Measurements from ENCODE around the gene TAF6. TPM values are rescaled to one million over a fixed set of nuclear protein-coding genes. Genes with fewer than 3 reads are reported as not detected.

TAF6 gene
- total and polyA plus RNA-seq, 9 of the 15 experiments (the other 6 are each of a cell fraction or from before 2014, with no cell fraction given) = 0.78 to 78.7 (median 21.3) TPM

DNA sequence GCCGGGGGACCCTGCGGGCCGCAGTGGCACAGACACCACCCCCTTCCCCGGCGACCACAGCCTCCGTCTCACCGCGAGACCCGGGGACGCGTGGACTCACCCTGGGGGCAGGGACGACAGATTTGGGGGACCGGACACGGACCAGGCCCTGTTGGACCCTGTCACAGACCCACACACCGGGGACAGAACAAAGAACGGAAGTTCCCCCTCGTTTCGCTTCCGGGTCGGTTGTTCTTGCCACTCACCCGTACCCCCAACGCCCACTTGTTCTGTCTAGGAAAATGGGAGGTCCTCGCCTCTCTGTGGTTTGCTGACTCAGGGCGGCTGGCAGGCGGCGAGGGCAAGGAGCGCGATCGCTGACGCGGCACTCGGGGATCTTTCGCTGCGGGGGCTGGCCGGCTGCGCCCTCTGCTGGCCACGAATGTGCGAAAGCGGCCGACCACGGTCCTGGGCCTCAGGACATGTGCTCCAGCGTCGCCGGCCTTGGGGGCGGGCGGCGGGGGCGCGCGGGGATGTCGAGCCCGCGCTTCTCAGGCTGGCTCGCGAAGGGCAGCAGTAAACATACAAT lies 37.5 kb downstream of the TAF6 start, which contains the start of gene ZNF3:
Gene ZNF3 (minus strand): TSS at position 189 of the 568 bp plus-strand sequence. CDS start 4,366 bp downstream, outside the sequence.
- Histone ChIP-seq H3K9ac (ENCODE audit: insufficient read depth in 1 of 2, low read depth in 2 of 2, low read length in 2 of 2) (peak within 1 kb of the TSS; percentile 92 to 98), H3K9me3 (replicated peaks; ENCODE audit: control insufficient read depth, insufficient read depth, low read depth, low read length) (peaks cover 4% of the 10 kb centered on the region; the same call in 1 of the 2 replicates), H3K4me3 (peak within 1 kb of the TSS; percentile 67), H4K20me1 (replicated peaks; ENCODE audit: control insufficient read depth, insufficient read depth, low read length) (no peaks in the 10 kb centered on the region), H3K27me3 (ENCODE audit: control insufficient read depth in 2 of 2, insufficient read depth in 2 of 2, low read length in 2 of 2) (no peaks in the 10 kb centered on the region), H3K27ac (ENCODE audit: extremely low read depth, low read depth, low read length) (peak within 1 kb of the TSS; percentile 90), H3K4me1 (replicated peaks in 1 of 2; ENCODE audit: control insufficient read depth in 2 of 2, insufficient read depth in 2 of 2, low read length in 2 of 2) (peaks cover 10 to 26% of the 10 kb centered on the region in 2 experiments; a peak in 4 of 5 replicates), H3K36me3 (ENCODE audit: control insufficient read depth, insufficient read depth, low read length) (peaks cover 34% of the 10 kb centered on the region), H3K79me2 (ENCODE audit: control insufficient read depth, insufficient read depth, low read length) (peaks cover 47% of the 10 kb centered on the region), H2AFZ (ENCODE audit: low read depth, low read length) (peak within 1 kb of the TSS; percentile 96), H3K9me1 (ENCODE audit: control insufficient read depth, insufficient read depth, low read length) (peaks cover 4% of the 10 kb centered on the region), H3K4me2 (ENCODE audit: insufficient read depth, low read length) (peak within 1 kb of the TSS; percentile 99)
- FAIRE-seq (peak; percentile 94), ATAC-seq (peak; percentile 92), DNase-seq (ENCODE audit: extremely low read depth in 1 of 4, low spot score in 3 of 4) (peak; percentile 92 to 100 (median 95))
- intact Hi-C loops (cut with micrococcal nuclease) = loop anchor here (1.0 to 5.0 kb wide), 8 partner anchors 20 to 168 kb away; partner anchors contain the start of genes AP4M1, CNPY4, MBLAC1 and MCM7
- BruUV-seq (replicated peaks) = no TSS peak
- WGBS (ENCODE audit: insufficient coverage, low coverage, missing lambda C conversion rate) = under 1% methylated on average over 51 of the region's 55 CpGs
- ChIA-PET POLR2A (interaction anchor here (0.6 to 4.4 kb wide), 10 partner anchors 10 to 54 kb away, joined by 3 to 20 read pairs (median 6); partner anchors contain the start of genes AP4M1 and MCM7), CTCF (ENCODE audit: low intra/inter-chr PET ratio) (interaction anchor here (0.6 to 2.2 kb wide), 4 partner anchors 10 to 168 kb away, joined by 3 to 8 read pairs (median 5); no protein-coding TSS in a partner anchor)
- in situ Hi-C loops (cut with MboI) = no loop called here
- TF ChIP-seq, protein P1, sequence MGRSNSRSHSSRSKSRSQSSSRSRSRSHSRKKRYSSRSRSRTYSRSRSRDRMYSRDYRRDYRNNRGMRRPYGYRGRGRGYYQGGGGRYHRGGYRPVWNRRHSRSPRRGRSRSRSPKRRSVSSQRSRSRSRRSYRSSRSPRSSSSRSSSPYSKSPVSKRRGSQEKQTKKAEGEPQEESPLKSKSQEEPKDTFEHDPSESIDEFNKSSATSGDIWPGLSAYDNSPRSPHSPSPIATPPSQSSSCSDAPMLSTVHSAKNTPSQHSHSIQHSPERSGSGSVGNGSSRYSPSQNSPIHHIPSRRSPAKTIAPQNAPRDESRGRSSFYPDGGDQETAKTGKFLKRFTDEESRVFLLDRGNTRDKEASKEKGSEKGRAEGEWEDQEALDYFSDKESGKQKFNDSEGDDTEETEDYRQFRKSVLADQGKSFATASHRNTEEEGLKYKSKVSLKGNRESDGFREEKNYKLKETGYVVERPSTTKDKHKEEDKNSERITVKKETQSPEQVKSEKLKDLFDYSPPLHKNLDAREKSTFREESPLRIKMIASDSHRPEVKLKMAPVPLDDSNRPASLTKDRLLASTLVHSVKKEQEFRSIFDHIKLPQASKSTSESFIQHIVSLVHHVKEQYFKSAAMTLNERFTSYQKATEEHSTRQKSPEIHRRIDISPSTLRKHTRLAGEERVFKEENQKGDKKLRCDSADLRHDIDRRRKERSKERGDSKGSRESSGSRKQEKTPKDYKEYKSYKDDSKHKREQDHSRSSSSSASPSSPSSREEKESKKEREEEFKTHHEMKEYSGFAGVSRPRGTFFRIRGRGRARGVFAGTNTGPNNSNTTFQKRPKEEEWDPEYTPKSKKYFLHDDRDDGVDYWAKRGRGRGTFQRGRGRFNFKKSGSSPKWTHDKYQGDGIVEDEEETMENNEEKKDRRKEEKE (IDR thresholded peaks at IDR 0.05; ENCODE audit: borderline replicate concordance in 1 of 2, control insufficient read depth in 1 of 2, low read depth in 2 of 2, low read length in 1 of 2) = peak in 1 of 2 experiments; percentile 97; a peak in 2 of 4 replicates
- TF ChIP-seq, protein P2, sequence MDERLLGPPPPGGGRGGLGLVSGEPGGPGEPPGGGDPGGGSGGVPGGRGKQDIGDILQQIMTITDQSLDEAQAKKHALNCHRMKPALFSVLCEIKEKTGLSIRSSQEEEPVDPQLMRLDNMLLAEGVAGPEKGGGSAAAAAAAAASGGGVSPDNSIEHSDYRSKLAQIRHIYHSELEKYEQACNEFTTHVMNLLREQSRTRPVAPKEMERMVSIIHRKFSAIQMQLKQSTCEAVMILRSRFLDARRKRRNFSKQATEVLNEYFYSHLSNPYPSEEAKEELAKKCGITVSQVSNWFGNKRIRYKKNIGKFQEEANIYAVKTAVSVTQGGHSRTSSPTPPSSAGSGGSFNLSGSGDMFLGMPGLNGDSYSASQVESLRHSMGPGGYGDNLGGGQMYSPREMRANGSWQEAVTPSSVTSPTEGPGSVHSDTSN (CRISPR knock-in tag; IDR thresholded peaks at IDR 0.05; ENCODE audit: low read depth) = no peak; the same call in 1 of the 2 replicates
- TF ChIP-seq, protein P2 (tag; conservative IDR thresholded peaks at IDR 0.05; ENCODE audit: low read depth) = peak; percentile 89
- TF ChIP-seq GTF2F1 (IDR thresholded peaks at IDR 0.05; ENCODE audit: low read depth, low read length) (0 out of 2 replicates have a peak, but pooled peaks have one; percentile 51), ZNF408 (CRISPR knock-in tag; IDR thresholded peaks at IDR 0.05; ENCODE audit: low read depth) (no peak), ELF1 (tag; IDR thresholded peaks at IDR 0.05) (peak; percentile 71), SMAD3 (CRISPR knock-in tag; conservative IDR thresholded peaks at IDR 0.05) (no peak), FOXK1 (CRISPR knock-in tag; IDR thresholded peaks at IDR 0.05; ENCODE audit: borderline replicate concordance) (no peak), SIN3B (IDR thresholded peaks at IDR 0.05; ENCODE audit: low read depth) (peak; percentile 95), SMARCC2 (IDR thresholded peaks at IDR 0.05; ENCODE audit: low read depth) (no peak; the same call in 1 of the 2 replicates)
- TF ChIP-seq, protein P3, sequence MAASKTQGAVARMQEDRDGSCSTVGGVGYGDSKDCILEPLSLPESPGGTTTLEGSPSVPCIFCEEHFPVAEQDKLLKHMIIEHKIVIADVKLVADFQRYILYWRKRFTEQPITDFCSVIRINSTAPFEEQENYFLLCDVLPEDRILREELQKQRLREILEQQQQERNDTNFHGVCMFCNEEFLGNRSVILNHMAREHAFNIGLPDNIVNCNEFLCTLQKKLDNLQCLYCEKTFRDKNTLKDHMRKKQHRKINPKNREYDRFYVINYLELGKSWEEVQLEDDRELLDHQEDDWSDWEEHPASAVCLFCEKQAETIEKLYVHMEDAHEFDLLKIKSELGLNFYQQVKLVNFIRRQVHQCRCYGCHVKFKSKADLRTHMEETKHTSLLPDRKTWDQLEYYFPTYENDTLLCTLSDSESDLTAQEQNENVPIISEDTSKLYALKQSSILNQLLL (CRISPR knock-in tag; IDR thresholded peaks at IDR 0.05; ENCODE audit: borderline replicate concordance) = no peak
- TF ChIP-seq, protein P4, sequence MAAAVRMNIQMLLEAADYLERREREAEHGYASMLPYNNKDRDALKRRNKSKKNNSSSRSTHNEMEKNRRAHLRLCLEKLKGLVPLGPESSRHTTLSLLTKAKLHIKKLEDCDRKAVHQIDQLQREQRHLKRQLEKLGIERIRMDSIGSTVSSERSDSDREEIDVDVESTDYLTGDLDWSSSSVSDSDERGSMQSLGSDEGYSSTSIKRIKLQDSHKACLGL (CRISPR knock-in tag; IDR thresholded peaks at IDR 0.05; ENCODE audit: borderline replicate concordance, poor library complexity, severe bottlenecking) = peak; percentile 44

All from K562 (cell line).